NCI-H526 (cell line): ENCODE results near the gene XXYLT1.
"Not testable (repeated sequence)": the region's sequence is repeated elsewhere in the genome, so short reads cannot be mapped to it uniquely, and the experiment has no call there.

Experiments
- DNase-seq, 2 experiments: peaks; one replicate each; lab custom pipeline; 2025; lab: John Stamatoyannopoulos, UW

Gene XXYLT1

GRCh38 chr3:195250473-195251251, 20.3 kb downstream of the XXYLT1 start:
- peak; percentile 40 to 48 for DNase-seq

DNA sequence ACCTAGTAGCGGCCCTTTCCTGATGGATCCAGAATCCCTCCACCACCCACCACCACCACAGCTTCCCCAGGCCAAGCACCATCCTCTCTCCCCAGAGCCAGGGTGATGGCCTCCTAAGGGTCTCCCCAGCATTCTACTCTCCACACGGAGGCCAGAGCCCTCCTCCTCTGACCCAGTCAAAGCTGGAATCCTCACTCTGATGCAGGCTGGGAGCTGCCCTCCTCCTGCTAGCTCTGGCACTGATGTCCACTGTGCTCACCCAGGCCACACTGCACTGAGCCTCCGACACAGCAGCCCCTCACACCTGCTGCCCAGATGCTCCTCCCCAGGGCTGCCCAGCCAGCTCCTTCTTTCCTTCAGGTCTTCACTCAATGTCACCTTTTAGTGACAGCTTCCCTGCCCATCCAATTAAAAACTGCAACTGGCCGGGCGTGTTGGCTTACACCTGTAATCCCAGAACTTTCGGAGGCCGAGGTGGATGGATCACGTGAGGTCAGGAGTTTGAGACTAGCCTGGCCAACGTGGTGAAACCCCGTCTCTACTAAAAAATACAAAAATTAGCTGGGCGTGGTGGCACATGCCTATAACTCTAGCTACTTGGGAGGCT, 21.0 kb downstream of the XXYLT1 start:
- DNase-seq = no peak

GRCh38 chr3:195249057-195249770, 21.7 kb downstream of the XXYLT1 start:
- DNase-seq = no peak

DNA sequence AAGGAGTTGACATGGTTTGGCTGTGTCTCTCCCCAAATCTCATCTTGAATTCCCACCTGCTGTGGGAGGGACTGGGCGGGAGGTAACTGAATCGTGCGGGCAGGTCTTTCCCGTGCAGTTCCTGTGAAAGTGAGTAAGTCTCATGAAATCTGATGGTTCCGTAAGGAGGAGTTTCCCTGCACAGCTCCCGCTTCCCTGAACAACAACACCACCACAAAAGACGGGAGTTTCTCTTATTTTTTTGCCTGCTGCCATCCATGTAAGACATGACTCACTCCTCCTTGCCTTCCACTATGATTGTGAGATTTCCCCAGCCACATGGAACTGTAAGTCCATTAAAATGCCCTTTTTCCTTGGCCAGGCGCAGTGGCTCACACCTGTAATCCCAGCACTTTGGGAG, 22.7 kb downstream of the XXYLT1 start:
- no peak for DNase-seq

- DNase-seq = no peak
Observed at GRCh38 chr3:195247863-195248189, 23.1 kb downstream of the XXYLT1 start.

DNA sequence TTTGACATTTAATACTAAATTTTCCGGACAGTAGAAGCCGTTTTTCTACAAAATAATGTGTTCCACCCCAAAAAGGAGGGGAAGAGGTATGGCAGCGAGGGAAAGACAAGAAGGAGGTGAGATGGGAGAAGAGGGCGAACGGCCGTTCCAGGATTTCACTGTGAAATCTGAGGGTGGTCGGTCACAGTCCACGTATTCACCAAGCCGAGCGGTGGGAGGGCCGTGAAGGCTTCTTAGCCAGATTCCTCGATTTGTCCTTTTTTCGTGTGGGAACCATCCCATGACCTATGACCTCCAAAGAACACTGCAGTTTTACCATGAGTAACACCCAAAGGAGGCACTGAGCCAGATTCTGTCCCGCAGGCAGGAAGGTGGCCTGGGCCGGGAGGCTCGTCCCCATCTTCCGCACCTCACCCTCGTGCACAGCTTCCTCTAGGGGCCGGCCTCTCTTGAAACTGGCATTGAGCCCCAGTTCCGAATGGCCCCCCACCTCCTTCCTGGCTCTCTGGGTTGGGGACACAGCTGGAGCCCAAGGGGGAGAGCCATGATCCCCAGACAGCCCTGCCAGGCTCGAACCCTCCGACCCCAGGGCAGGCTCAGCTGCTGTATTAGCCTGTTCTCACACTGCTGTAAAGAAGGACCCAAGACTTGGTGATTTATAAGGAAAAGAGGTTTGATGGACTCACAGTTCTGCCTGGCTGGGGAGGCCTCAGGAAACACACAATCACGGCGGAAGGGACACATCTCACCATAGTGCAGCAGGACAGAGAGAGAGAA, 23.7 kb downstream of the XXYLT1 start:
- no peak for DNase-seq

DNA sequence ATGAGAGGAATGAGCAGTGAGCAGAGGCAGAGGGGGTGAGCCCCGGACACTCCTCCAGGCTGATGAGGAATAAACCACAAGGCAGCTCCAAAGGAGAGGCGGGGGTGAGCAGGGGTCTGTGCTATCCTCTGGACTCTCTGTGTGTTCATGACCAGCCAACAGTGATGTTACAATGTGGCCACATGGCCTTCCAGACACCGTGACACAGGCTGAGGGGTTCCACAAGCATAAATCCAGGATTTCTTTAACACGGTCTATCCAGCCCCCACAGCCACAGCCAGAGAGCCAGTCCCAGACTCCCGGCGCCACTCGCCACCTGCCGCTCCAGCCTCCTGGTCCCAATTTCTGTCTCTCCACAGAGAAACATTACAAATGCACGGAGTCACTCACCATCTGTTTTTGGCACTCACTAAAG, 24.4 kb downstream of the XXYLT1 start:
- no peak for DNase-seq

DNA sequence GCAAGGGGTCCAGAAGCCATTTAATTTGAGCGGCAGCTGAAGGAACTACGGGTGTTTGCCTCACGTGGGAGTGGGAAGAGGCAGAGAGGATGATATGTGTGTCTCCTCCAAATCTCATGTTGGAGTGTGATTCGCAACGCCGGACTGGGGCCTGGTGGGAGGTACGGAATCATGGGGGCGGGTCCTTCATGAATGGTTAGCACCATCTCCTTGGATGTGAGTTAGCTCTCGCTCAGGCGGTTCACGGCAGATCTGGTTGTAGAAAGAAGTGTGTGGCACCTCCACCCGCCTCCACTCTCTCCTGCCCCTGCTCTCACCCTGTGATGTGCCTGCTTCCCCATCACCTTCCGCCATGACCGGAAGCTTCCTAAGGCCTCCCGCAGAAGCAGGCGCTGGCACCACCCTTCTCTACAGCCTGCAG, 25.4 kb downstream of the XXYLT1 start:
- no peak for DNase-seq

DNA sequence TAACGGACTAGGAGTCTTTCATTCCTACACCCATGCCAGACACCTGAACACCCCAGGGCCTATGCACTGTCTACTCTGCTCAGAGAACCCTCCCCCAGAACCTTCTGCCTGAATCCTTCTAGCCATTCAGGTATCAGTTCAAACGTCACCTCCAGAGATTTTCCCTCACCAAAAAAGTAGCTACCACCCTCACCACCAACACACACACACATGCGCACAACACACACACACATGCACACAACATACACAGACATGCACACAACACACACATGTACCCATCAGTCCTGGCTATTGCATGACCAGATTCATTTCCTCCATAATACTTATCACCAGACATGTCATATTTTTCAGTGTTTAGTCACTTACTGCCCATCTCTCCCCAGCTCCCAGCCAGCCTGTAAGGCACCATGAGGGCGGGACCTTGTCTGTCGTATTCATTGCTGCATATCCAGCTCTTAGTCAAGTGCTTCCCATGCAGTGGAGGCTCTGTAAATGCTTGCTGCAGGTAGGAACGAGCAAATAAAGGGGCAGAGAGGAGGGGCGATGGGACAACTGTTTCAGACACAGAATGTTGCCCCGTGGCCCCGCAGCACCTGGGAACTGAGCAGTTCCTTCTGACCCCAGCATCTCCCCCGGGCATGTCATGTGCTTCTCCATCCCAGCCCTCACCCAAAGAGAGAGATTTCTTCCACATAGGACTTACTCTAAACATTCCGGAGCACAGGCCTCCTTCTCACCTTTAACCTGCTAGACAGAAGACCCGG, 29.2 kb downstream of the XXYLT1 start:
- no peak for DNase-seq

DNA sequence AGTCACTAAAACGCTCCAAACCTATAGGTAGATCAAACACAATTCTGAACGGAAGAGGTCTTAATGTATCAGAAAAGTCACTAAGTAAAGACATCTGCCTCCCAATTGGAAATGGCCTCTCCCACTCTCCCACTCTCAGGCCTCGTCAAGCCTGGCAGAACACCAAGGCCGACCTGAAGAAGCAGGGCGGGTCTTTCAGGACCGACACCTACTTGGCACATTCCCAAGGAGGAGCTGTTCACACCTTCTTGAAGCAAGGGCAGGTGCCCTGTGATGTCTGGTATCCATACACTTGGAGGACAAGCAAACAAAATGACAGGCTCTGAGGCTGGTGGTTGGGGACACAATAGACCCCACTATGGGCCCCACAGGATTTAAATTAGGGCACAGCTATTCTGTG, 30.0 kb downstream of the XXYLT1 start:
- DNase-seq = no peak

GRCh38 chr3:195240171-195240701, 30.7 kb downstream of the XXYLT1 start:
- no peak for DNase-seq

- no peak for DNase-seq
Observed at GRCh38 chr3:195239121-195239520, 31.8 kb downstream of the XXYLT1 start.

GRCh38 chr3:195238586-195239118, 32.3 kb downstream of the XXYLT1 start:
- no peak for DNase-seq

DNA sequence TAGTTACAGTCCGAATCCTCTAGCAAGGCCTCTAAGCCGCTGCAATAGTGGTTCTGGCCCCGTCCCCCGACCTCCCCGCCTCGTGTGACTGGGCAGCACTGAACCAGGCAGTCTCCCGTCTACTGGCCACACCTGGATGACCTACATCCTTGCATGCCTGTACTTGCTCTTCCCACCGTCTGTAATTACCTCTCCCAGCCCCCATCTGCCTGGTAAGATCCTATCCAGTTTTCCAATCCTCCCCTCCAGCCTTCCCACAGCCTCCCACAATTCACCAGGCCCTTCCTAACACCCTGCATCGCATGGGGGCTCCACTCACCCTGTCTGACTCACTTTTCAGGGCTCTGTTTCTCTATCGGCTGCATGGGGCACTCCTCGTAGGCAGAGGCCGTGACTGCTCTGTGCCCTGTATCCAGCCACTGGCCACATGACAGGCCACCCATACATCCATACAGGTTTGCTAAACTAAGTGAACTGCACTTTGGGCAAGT, 32.8 kb downstream of the XXYLT1 start:
- no peak for DNase-seq

DNA sequence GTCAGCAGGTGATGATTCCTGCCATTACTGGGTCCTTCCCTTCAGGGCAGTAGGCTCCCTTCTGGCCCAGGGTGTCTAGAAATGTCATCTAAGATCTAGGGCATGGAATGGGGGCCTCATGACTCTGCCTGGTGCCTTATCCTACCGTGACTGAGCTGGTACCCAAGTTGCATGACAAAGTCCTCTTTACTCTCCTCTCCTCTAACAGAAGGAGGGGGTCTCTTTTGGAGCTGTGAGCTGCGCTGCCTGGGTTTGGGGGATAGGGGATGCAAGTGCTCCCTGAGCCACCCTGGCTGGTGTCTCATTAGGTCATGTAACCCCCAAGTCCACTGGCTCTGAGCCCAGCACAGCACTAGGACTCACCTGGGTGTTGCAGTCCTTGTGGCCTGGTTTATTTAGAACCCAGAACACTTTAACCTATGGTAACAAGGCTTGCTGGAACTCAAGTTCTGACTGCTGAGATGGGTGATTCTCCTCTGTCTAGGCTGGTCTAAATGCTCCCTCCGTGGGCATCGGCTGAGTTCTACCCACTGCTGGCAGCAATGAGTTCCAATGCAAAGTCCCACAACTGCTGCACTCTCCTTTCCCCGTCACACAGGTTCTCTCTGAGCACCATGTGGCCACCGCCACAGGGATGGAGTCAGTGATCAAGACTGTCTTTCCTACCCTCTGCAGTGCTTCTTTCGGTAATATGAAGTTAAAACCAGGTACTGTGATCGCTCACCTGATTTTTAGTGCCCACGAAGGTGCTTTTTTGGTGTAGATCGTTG, 34.0 kb downstream of the XXYLT1 start:
- DNase-seq = no peak

GRCh38 chr3:195236076-195236798, 34.7 kb downstream of the XXYLT1 start:
- DNase-seq = no peak

DNA sequence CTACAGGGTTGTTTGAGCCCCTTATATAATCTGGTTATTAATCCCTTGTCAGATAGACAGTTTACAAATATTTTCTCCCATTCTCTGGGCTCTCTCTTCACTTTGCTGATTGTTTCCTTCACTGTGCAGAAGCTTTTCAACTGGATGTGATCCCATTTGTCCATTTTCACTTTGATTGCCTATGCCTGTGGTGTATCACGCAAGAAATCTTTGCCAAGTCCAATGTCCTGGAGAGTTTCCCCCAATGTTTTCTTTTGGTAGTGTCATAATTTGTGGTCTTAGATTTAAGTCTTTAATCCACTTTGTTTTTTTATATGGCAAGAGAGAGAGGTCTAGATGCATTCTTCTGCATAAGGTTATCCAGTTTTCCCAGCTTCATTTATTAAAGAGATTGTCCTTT, 40.7 kb downstream of the XXYLT1 start:
- no peak for DNase-seq

DNA sequence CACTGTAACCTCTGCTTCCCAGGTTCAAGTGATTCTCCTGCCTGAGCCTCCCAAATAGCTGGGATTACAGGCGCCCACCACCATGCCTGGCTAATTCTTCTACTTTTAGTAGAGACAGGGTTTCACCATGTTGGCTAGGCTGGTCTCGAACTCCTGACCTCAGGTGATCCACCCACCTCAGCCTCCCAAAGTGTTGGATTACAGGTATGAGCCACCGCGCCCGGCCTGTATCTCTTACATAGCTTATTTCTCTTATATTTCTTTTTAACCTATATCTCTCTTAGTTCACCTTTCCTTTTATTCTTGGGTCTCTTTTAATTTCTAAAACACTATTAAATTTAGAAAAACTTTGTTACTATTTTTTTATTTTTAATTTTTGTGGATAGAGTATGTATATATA, 42.1 kb downstream of the XXYLT1 start:
- DNase-seq = not testable (repeated sequence)

- no peak for DNase-seq
Observed at GRCh38 chr3:195227871-195228270, 43.1 kb downstream of the XXYLT1 start.
